RPMI8226 (cell line): ENCODE measurements around the gene OSBPL7.

Experiments used
- DNase-seq: peaks from one replicate; pipeline ENCODE4 v3.0.0-alpha.2; 2015

OSBPL7 gene

GRCh38 chr17:47846716-47847340 lies 25.2 kb upstream of the OSBPL7 start:
- no peak for DNase-seq

- no peak for DNase-seq
Observed at GRCh38 chr17:47845716-47846075, 24.1 kb upstream of the OSBPL7 start.

- DNase-seq: no peak
Observed at GRCh38 chr17:47844814-47845715, 23.5 kb upstream of the OSBPL7 start.

GRCh38 chr17:47844227-47844626 lies 22.6 kb upstream of the OSBPL7 start:
- no peak for DNase-seq

- no peak for DNase-seq
Observed at GRCh38 chr17:47843391-47843730, 21.8 kb upstream of the OSBPL7 start.

- DNase-seq: peak; percentile 41
Observed at GRCh38 chr17:47841488-47842291, 20.1 kb upstream of the OSBPL7 start.

- DNase-seq: peak; percentile 90
Observed at GRCh38 chr17:47840742-47841487, 19.3 kb upstream of the OSBPL7 start, which contains the start of gene SCRN2. SCRN2 (minus strand) TSS chr17:47841273; CDS start chr17:47840843, 430 bp downstream.

- DNase-seq: no peak
Observed at GRCh38 chr17:47840001-47840741, 18.6 kb upstream of the OSBPL7 start.

GRCh38 chr17:47839071-47839470 lies 17.5 kb upstream of the OSBPL7 start:
- no peak for DNase-seq

GRCh38 chr17:47838636-47839035 lies 17.0 kb upstream of the OSBPL7 start:
- DNase-seq: no peak

- DNase-seq: no peak
Observed at GRCh38 chr17:47837401-47838039, 15.9 kb upstream of the OSBPL7 start.

- no peak for DNase-seq
Observed at GRCh38 chr17:47836601-47837000, 15.0 kb upstream of the OSBPL7 start.

GRCh38 chr17:47834756-47835155 lies 13.2 kb upstream of the OSBPL7 start:
- no peak for DNase-seq

GRCh38 chr17:47831934-47832327 lies 10.3 kb upstream of the OSBPL7 start:
- no peak for DNase-seq

GRCh38 chr17:47831003-47831933 lies 9.7 kb upstream of the OSBPL7 start, which contains the start of the genes LRRC46 and MRPL10:
LRRC46 (plus strand) TSS chr17:47831670; CDS start chr17:47831990, 320 bp downstream.
MRPL10 (minus strand) TSS chr17:47831541; CDS start chr17:47831511, 30 bp downstream.
- peak; percentile 92 for DNase-seq

- no peak for DNase-seq
Observed at GRCh38 chr17:47830396-47831002, 8.9 kb upstream of the OSBPL7 start.

- no peak for DNase-seq
Observed at GRCh38 chr17:47829870-47830269, 8.3 kb upstream of the OSBPL7 start.

- no peak for DNase-seq
Observed at GRCh38 chr17:47823519-47823918, 1.9 kb upstream of the OSBPL7 start.

- no peak for DNase-seq
Observed at GRCh38 chr17:47822785-47823184, 1.2 kb upstream of the OSBPL7 start.

GRCh38 chr17:47821031-47821423 lies 567 bp downstream of the OSBPL7 start:
- no peak for DNase-seq
